H1 (cell line): ENCODE measurements around the gene GUCY1A1. TPM values are rescaled to one million over a fixed set of nuclear protein-coding genes. Genes with fewer than 3 reads are reported as not detected.

ENCODE experiments used
- CTCF ChIA-PET: fragments of 300-600 bp; sonication (Branson Sonifier 250); formaldehyde crosslinking; loops from one replicate; lab custom pipeline; 2021; ENCODE audit not compliant: partially characterized antibody; lab: Charles Lee
- POLR2A ChIA-PET: fragments of 300-600 bp; sonication (Branson Sonifier 250); formaldehyde crosslinking; loops from one replicate; lab custom pipeline; 2021; ENCODE audit warnings: inconsistent platforms; ENCODE audit not compliant: partially characterized antibody; lab: Charles Lee
- DNase-seq, 2 experiments: peaks; one replicate each; pipeline versions ENCODE4 v3.0.0 to v3.0.0-alpha.2; 2010 to 2022; ENCODE audit warnings: low spot score in 2 of 2, low read depth in 1 of 2, mixed read lengths in 1 of 2
- FAIRE-seq: peaks from 2 replicates; lab custom pipeline; 2011; peaks lifted over from hg19 to GRCh38; lab: Jason Lieb, UNC
- H2AFZ ChIP-seq: 2 replicates; pipeline ENCODE4 v1.8.1; 2012; ENCODE audit warnings: low read length, inconsistent platforms
- H2AK5ac ChIP-seq: 2 replicates; pipeline ENCODE4 v1.6.1; 2013; ENCODE audit warnings: low read depth, low read length
- H2BK120ac ChIP-seq: replicated peaks from 2 replicates; pipeline ENCODE3; 2013; ENCODE audit warnings: low read depth, low read length, inconsistent platforms
- H2BK12ac ChIP-seq: 2 replicates; pipeline ENCODE4 v1.6.1; 2013; ENCODE audit warnings: low read depth, low read length
- H2BK15ac ChIP-seq: 2 replicates; pipeline ENCODE4 v1.6.1; 2013; ENCODE audit warnings: low read length
- H2BK20ac ChIP-seq: 2 replicates; pipeline ENCODE4 v1.6.1; 2013; ENCODE audit warnings: low read length
- H2BK5ac ChIP-seq: 2 replicates; pipeline ENCODE4 v1.6.1; 2013; ENCODE audit warnings: low read depth, low read length
- H3K14ac ChIP-seq: 2 replicates; pipeline ENCODE4 v1.6.1; 2013; ENCODE audit warnings: inconsistent platforms; ENCODE audit not compliant: insufficient read length
- H3K18ac ChIP-seq: 2 replicates; pipeline ENCODE4 v1.6.1; 2013; ENCODE audit warnings: low read length; ENCODE audit errors: extremely low read depth
- H3K23ac ChIP-seq: 2 replicates; pipeline ENCODE4 v1.6.1; 2013; ENCODE audit warnings: inconsistent platforms; ENCODE audit not compliant: insufficient read length
- H3K23me2 ChIP-seq: 2 replicates; pipeline ENCODE4 v1.6.1; 2013; ENCODE audit warnings: low read depth, low read length
- H3K27ac ChIP-seq: 2 replicates; pipeline ENCODE4 v1.6.1; 2011; ENCODE audit warnings: low read depth, low read length, inconsistent platforms
- H3K27me3 ChIP-seq, 4 experiments: replicated peaks in 1 of 4; 1 replicate in 1 of 4; 2 replicates in 3 of 4; pipeline versions ENCODE4 v1.6.1 to v1.8.1; 2011 to 2013; ENCODE audit warnings: low read length in 3 of 4, mild to moderate bottlenecking in 3 of 4, inconsistent platforms in 2 of 4, mixed read lengths in 2 of 4, moderate library complexity in 1 of 4; ENCODE audit not compliant: control insufficient read depth in 3 of 4, insufficient read depth in 3 of 4; ENCODE audit errors: extremely low read depth in 1 of 4
- H3K36me3 ChIP-seq, 4 experiments: 2 replicates each; pipeline versions ENCODE4 v1.6.1 to v1.8.1; 2011 to 2013; ENCODE audit warnings: mild to moderate bottlenecking in 4 of 4, low read length in 3 of 4, moderate library complexity in 2 of 4, control low read depth in 1 of 4, inconsistent platforms in 1 of 4; ENCODE audit not compliant: insufficient read depth in 4 of 4, control insufficient read depth in 2 of 4
- H3K4ac ChIP-seq: replicated peaks from 2 replicates; pipeline ENCODE3; 2013; ENCODE audit warnings: low read length, low read depth, mixed read lengths, inconsistent platforms; ENCODE audit not compliant: insufficient read length
- H3K4me1 ChIP-seq, 4 experiments: replicated peaks in 1 of 4; 1 replicate in 1 of 4; 2 replicates in 3 of 4; pipeline versions ENCODE4 v1.6.1 to v1.8.1; 2011 to 2013; ENCODE audit warnings: low read length in 3 of 4, inconsistent platforms in 2 of 4, mixed read lengths in 1 of 4; ENCODE audit not compliant: insufficient read depth in 4 of 4, control insufficient read depth in 3 of 4
- H3K4me2 ChIP-seq, 2 experiments: 2 replicates each; pipeline versions ENCODE4 v1.6.1 to v1.8.1; 2011 to 2013; ENCODE audit warnings: low read depth in 2 of 2, low read length in 2 of 2, control low read depth in 1 of 2, inconsistent platforms in 1 of 2, mild to moderate bottlenecking in 1 of 2; ENCODE audit not compliant: insufficient read depth in 1 of 2
- H3K4me3 ChIP-seq, 4 experiments: fragments of 200-600, 300-600 bp in 1 of 4; sonication (generic), shearing (Covaris generic), sonication (Bioruptor Twin) in 1 of 4; 2 replicates each; pipeline versions ENCODE4 v1.5.1 to v1.8.1; 2011 to 2016; ENCODE audit warnings: low read length in 4 of 4, low read depth in 3 of 4, control low read depth in 2 of 4, inconsistent platforms in 2 of 4, mild to moderate bottlenecking in 2 of 4, mixed read lengths in 1 of 4, moderate library complexity in 1 of 4; ENCODE audit not compliant: insufficient read depth in 2 of 4; ENCODE audit errors: extremely low read depth in 1 of 4
- H3K56ac ChIP-seq: replicated peaks from 2 replicates; pipeline ENCODE3; 2013; ENCODE audit warnings: low read depth, mild to moderate bottlenecking, mixed read lengths, low read length, inconsistent platforms; ENCODE audit not compliant: insufficient read length
- H3K79me1 ChIP-seq: 2 replicates; pipeline ENCODE4 v1.6.1; 2013; ENCODE audit warnings: low read depth, low read length, control low read depth
- H3K79me2 ChIP-seq, 2 experiments: 2 replicates each; pipeline versions ENCODE4 v1.6.1 to v1.8.1; 2012 to 2013; ENCODE audit warnings: low read length in 2 of 2, mild to moderate bottlenecking in 2 of 2, inconsistent platforms in 1 of 2; ENCODE audit not compliant: insufficient read depth in 2 of 2, control insufficient read depth in 1 of 2
- H3K9ac ChIP-seq, 4 experiments: replicated peaks in 1 of 4; 1 replicate in 1 of 4; 2 replicates in 3 of 4; pipeline versions ENCODE4 v1.6.1 to v1.8.1; 2011 to 2013; ENCODE audit warnings: low read depth in 3 of 4, low read length in 3 of 4, control low read depth in 2 of 4, mild to moderate bottlenecking in 2 of 4, moderate library complexity in 2 of 4, inconsistent platforms in 1 of 4; ENCODE audit errors: extremely low read depth in 1 of 4
- H3K9me3 ChIP-seq, 2 experiments: 2 replicates each; pipeline versions ENCODE4 v1.6.1 to v1.8.1; 2012 to 2013; ENCODE audit warnings: mild to moderate bottlenecking in 2 of 2, moderate library complexity in 2 of 2, control low read depth in 1 of 2, inconsistent platforms in 1 of 2, low read depth in 1 of 2, low read length in 1 of 2, mixed read lengths in 1 of 2; ENCODE audit not compliant: insufficient read depth in 2 of 2
- H4K20me1 ChIP-seq, 2 experiments: replicated peaks in 1 of 2; 2 replicates each; pipeline versions ENCODE3 to v1.8.1; 2011 to 2013; ENCODE audit warnings: inconsistent platforms in 2 of 2, low read length in 2 of 2, mild to moderate bottlenecking in 1 of 2; ENCODE audit not compliant: insufficient read depth in 2 of 2, control insufficient read depth in 1 of 2
- H4K5ac ChIP-seq: 2 replicates; pipeline ENCODE4 v1.6.1; 2013; ENCODE audit warnings: low read length, low read depth, mixed read lengths, inconsistent platforms; ENCODE audit not compliant: insufficient read length
- H4K8ac ChIP-seq: 2 replicates; pipeline ENCODE4 v1.8.0; 2013; ENCODE audit warnings: mild to moderate bottlenecking, moderate library complexity, low read length, inconsistent platforms; ENCODE audit not compliant: insufficient read depth; ENCODE audit errors: extremely low read depth
- H4K91ac ChIP-seq: replicated peaks from 2 replicates; pipeline ENCODE3; 2013; ENCODE audit warnings: low read length, mixed read lengths, inconsistent platforms; ENCODE audit not compliant: insufficient read length
- BRCA1 ChIP-seq: IDR thresholded peaks from 2 replicates; pipeline ENCODE4 v1.6.1; 2012; ENCODE audit warnings: low read depth, low read length, improper control_type of control experiment
- HDAC6 ChIP-seq: IDR thresholded peaks from one replicate; pipeline ENCODE4 v1.7.1; 2012; ENCODE audit warnings: low read depth, mild to moderate bottlenecking, inconsistent platforms, low read length, moderate library complexity
- KDM5A ChIP-seq: fragments of 200-600 bp; IDR thresholded peaks from 2 replicates; pipeline ENCODE4 v1.7.1; 2012; ENCODE audit warnings: mild to moderate bottlenecking, low read length, inconsistent platforms, mixed read lengths
- POLR2A ChIP-seq, 2 experiments: IDR thresholded peaks; 1 replicate in 1 of 2; 2 replicates in 1 of 2; pipeline ENCODE4 v1.6.1; 2011; ENCODE audit warnings: low read depth in 2 of 2, low read length in 2 of 2, mild to moderate bottlenecking in 2 of 2; ENCODE audit errors: control extremely low read depth in 1 of 2
- SRF ChIP-seq: IDR thresholded peaks from 2 replicates; pipeline ENCODE4 v1.6.1; 2011; ENCODE audit warnings: mild to moderate bottlenecking, low read depth, low read length, moderate library complexity
- TAF7 ChIP-seq: optimal IDR thresholded peaks from 2 replicates; pipeline ENCODE3; 2011; ENCODE audit warnings: low read depth, mild to moderate bottlenecking, inconsistent platforms, low read length, moderate library complexity, borderline replicate concordance
- TBP ChIP-seq: IDR thresholded peaks from 2 replicates; pipeline ENCODE4 v1.6.1; 2011; ENCODE audit warnings: low read depth, low read length, improper control_type of control experiment
- WGBS, 2 experiments: shearing (Covaris generic) in 1 of 2; methylation state at CpG; one replicate each; pipeline versions ENCODE4 v1.1.6 to v1.1.7; 2013 to 2015; ENCODE audit warnings: low lambda C conversion rate in 2 of 2, mixed read lengths in 2 of 2, inconsistent platforms in 1 of 2, low coverage in 1 of 2, missing lambda C conversion rate in 1 of 2; ENCODE audit not compliant: insufficient replicate concordance in 2 of 2, insufficient coverage in 1 of 2, insufficient read length in 1 of 2; ENCODE audit errors: extremely low coverage in 1 of 2, missing lambda C conversion rate in 1 of 2; 5-methylcytosine and 5-hydroxymethylcytosine counted together
- polyA plus RNA-seq, 7 experiments: library from polyadenylated mRNA; depleted of rRNA in 3 of 7; stranded (reverse) in 5 of 7; unstranded in 2 of 7; fragments of >200 nt in 5 of 7; fragments of 200-250 nt in 2 of 7; gene quantifications; 1 replicate in 5 of 7; 2 replicates in 1 of 7; 4 replicates in 1 of 7; pipeline versions ENCODE4 v1.2.1 to v1.2.3, GENCODE V29; 2011 to 2013; ENCODE audit warnings: missing spikeins in 2 of 7, mixed read lengths in 2 of 7
- total RNA-seq: library from RNA; stranded (reverse); fragmentation: NEBNext Ultra II Directional; extraction: Animal tissue kit (Norgen Biotek cat#: 25700); gene quantifications from 2 replicates; pipeline ENCODE4 v1.2.1, GENCODE V29; 2021

GUCY1A1 gene
- total and polyA plus RNA-seq, 2 of the 8 experiments (the other 6 are each of a cell fraction or from before 2014, with no cell fraction given) = not detected

- H3K4me1 ChIP-seq = no peaks in the 10 kb centered on the region
- POLR2A ChIA-PET = no interaction called here
Observed at GRCh38 chr4:155674669-155675071, 8.0 kb downstream of the GUCY1A1 start.

More at GRCh38 chr4:155674669-155675071, 8.0 kb downstream of the GUCY1A1 start:
- 92% methylated on average over 6 of the region's 6 CpGs; no CpG with 5 or more reads in 1 of the 2 experiments for WGBS, 2 experiments
- Histone ChIP-seq H3K9me3 (no peaks in the 10 kb centered on the region), H3K79me1 (no peaks in the 10 kb centered on the region), H3K27ac (no peak overlapping the region), H3K23me2 (no peaks in the 10 kb centered on the region), H3K27me3 (no peaks in the 10 kb centered on the region; a peak in 1 of 7 replicates), H3K4me2 (no peak overlapping the region), H3K4ac (no peak overlapping the region), H2BK12ac (no peak overlapping the region), H4K5ac (no peak overlapping the region), H3K56ac (no peak overlapping the region), H2BK120ac (no peak overlapping the region), H2AFZ (no peak overlapping the region), H2BK15ac (no peak overlapping the region), H2AK5ac (no peak overlapping the region), H2BK20ac (no peak overlapping the region), H3K79me2 (no peaks in the 10 kb centered on the region), H3K9ac (no peak overlapping the region), H3K23ac (no peak overlapping the region), H3K14ac (no peak overlapping the region)
- no peak for FAIRE-seq
- CTCF ChIA-PET = no interaction called here
- TF ChIP-seq TBP = no peak
- no peak for TF ChIP-seq SRF
- TF ChIP-seq TAF7 = no peak
- no peak for TF ChIP-seq POLR2A (IDR thresholded peaks at IDR 0.05; ENCODE audit: control extremely low read depth in 1 of 2, low read depth in 2 of 2, low read length in 2 of 2)
- TF ChIP-seq HDAC6 = no peak
- no peak for TF ChIP-seq KDM5A
- no peak for TF ChIP-seq BRCA1
- TF ChIP-seq, all 59 proteins: peak for 0
- H4K20me1 ChIP-seq = peaks cover 0 to 1% of the 10 kb centered on the region in 2 experiments
- H3K4me3 ChIP-seq = no peak overlapping the region
- no peak overlapping the region for H3K18ac ChIP-seq
- no peak for DNase-seq
- no peak overlapping the region for H2BK5ac ChIP-seq
- no peak overlapping the region for H4K8ac ChIP-seq
- no peak overlapping the region for H4K91ac ChIP-seq
- no peaks in the 10 kb centered on the region for H3K36me3 ChIP-seq
